ENCODE results near the gene TBC1D9. TPM values are rescaled to one million over a fixed set of nuclear protein-coding genes. Genes with fewer than 3 reads are reported as not detected.

Gene TBC1D9
- total and polyA plus RNA-seq, 10 of the 15 experiments (the other 5 are each of a cell fraction or from before 2014, with no cell fraction given), result 0.87 to 14.9 (median 7.1) TPM

DNA sequence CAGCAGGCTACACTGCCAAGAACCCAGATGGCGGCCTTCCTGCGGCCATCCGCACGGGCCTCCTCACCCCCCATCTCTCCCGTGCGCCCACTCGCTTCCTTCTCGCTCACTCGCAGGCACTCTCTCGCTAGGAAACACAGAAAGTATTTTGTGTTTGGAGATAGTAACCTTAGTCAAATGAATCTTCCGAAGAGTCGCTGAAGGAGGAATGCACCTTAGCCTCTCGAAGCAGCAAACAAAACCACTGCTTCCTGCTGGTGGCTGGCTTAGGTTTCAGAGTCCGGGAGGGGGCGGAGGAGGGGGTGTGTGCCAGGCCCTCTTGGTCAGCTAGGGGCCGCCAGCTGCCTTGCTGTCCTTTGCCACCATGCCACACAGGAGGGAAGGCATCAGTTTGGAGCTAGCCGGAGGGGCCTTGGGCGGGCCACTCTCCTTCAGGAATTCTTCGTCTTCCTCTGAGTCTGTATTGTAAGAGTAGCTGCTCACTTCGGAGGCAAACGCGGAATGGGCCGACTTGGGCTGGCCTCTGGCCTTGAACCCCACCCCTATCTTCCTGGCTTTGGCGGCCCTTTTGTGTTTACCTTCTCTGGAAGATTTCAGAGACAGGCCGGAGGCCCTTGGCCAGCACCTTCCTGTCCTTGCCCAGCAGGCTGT, 114.3 kb downstream of the TBC1D9 start:
- Histone ChIP-seq H3K36me3 (ENCODE audit: control insufficient read depth in 2 of 2, insufficient read depth in 2 of 2, low read length in 1 of 2) (no peaks in the 10 kb centered on the region; a peak in 2 of 4 replicates), H4K20me1 (ENCODE audit: control insufficient read depth, insufficient read depth) (no peaks in the 10 kb centered on the region), H3K9ac (ENCODE audit: control insufficient read depth, insufficient read depth, low read length) (no peak overlapping the region), H3K4me2 (ENCODE audit: control insufficient read depth, insufficient read depth) (no peak overlapping the region), H3K9me3 (replicated peaks; ENCODE audit: control insufficient read depth, insufficient read depth, low read length) (no peaks in the 10 kb centered on the region), H3K27me3 (replicated peaks in 1 of 2; ENCODE audit: control insufficient read depth in 2 of 2, insufficient read depth in 2 of 2, low read length in 1 of 2) (no peaks in the 10 kb centered on the region), H3K27ac (ENCODE audit: control insufficient read depth, insufficient read depth) (no peak overlapping the region), H3K79me2 (ENCODE audit: control insufficient read depth, insufficient read depth, low read length) (no peaks in the 10 kb centered on the region), H3K4me1 (ENCODE audit: control insufficient read depth, insufficient read depth, low read length) (no peaks in the 10 kb centered on the region), H2AFZ (ENCODE audit: control insufficient read depth, low read depth, low read length) (no peak overlapping the region), H3K4me3 (no peak overlapping the region)
- no peak for FAIRE-seq
- in situ Hi-C loops (cut with MboI) (no loop called here), intact Hi-C loops (cut with micrococcal nuclease; ENCODE audit: unreplicated experiment) (no loop called here)
- no peak for DNase-seq (ENCODE audit: low read depth, low spot score)
- RAD21 ChIA-PET (ENCODE audit: unreplicated experiment), result no interaction called here
- CTCF ChIA-PET, result no interaction called here
- TF ChIP-seq HDGF (IDR thresholded peaks at IDR 0.05) (no peak), BMI1 (IDR thresholded peaks at IDR 0.05; ENCODE audit: borderline replicate concordance) (no peak), EZH2 (IDR thresholded peaks at IDR 0.05; ENCODE audit: borderline replicate concordance, control insufficient read depth, low read depth, low read length) (no peak), CHD4 (IDR thresholded peaks at IDR 0.05) (no peak), NR2C2 (IDR thresholded peaks at IDR 0.05; ENCODE audit: borderline replicate concordance, control insufficient read depth, insufficient read length, low read depth) (no peak), PML (IDR thresholded peaks at IDR 0.05; ENCODE audit: low read length) (no peak), SRF (IDR thresholded peaks at IDR 0.05; ENCODE audit: low read depth in 2 of 2, low read length in 2 of 2) (no peak)
- SMC1A ChIA-PET (ENCODE audit: uncharacterized antibody, unreplicated experiment), result interaction anchor here (0.9 to 1.1 kb wide), 2 partner anchors 9 to 209 kb away, joined by 3 read pairs; no protein-coding TSS in a partner anchor
- ATAC-seq, result no peak
- no TSS peak for BruUV-seq (replicated peaks)
- POLR2A ChIA-PET, result no interaction called here
- 48% methylated on average over 25 of the region's 25 CpGs for WGBS (ENCODE audit: insufficient coverage, insufficient replicate concordance, low lambda C conversion rate, missing lambda C conversion rate)

DNA sequence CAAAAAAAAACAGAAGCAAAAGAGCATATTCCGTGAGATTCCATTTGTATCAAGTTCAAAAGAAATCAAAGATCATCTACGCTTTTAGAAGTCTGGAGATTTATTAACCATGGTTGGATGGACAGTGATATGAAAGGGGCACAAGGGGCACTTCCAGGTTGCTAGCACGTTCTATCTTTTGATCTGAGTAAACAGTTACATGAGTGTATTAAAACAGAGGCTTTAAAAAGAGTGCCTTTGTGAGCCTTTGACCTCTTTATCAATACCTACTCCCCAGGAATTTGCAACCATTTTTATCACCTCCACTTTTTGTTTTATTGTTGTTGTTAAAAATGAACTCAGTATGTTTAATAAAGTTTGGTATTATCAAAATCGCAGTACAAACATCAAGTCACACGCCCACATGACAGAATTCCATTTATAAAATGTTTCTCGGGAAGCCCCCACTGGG, 115.1 kb downstream of the TBC1D9 start:
- H3K4me1 ChIP-seq (ENCODE audit: control insufficient read depth, insufficient read depth, low read length), result no peaks in the 10 kb centered on the region
- ATAC-seq, result no peak
- POLR2A ChIA-PET, result interaction anchor here (0.8 kb wide), 1 partner anchor 70 kb away, joined by 5 read pairs; no protein-coding TSS in a partner anchor
- no TSS peak for BruUV-seq (replicated peaks)
- no peak for FAIRE-seq
- no peaks in the 10 kb centered on the region for H3K27me3 ChIP-seq (replicated peaks in 1 of 2; ENCODE audit: control insufficient read depth in 2 of 2, insufficient read depth in 2 of 2, low read length in 1 of 2)
- H3K9ac ChIP-seq (ENCODE audit: control insufficient read depth, insufficient read depth, low read length), result no peak overlapping the region
- H3K4me3 ChIP-seq, result no peak overlapping the region
- H2AFZ ChIP-seq (ENCODE audit: control insufficient read depth, low read depth, low read length), result no peak overlapping the region
- SMC1A ChIA-PET (ENCODE audit: uncharacterized antibody, unreplicated experiment), result no interaction called here
- intact Hi-C loops (cut with micrococcal nuclease; ENCODE audit: unreplicated experiment), result no loop called here
- in situ Hi-C loops (cut with MboI), result no loop called here
- no peaks in the 10 kb centered on the region for H3K79me2 ChIP-seq (ENCODE audit: control insufficient read depth, insufficient read depth, low read length)
- RAD21 ChIA-PET (ENCODE audit: unreplicated experiment), result no interaction called here
- no peak overlapping the region for H3K27ac ChIP-seq (ENCODE audit: control insufficient read depth, insufficient read depth)
- WGBS (ENCODE audit: insufficient coverage, insufficient replicate concordance, low lambda C conversion rate, missing lambda C conversion rate), result 44% methylated on average over 6 of the region's 6 CpGs
- H3K9me3 ChIP-seq (replicated peaks; ENCODE audit: control insufficient read depth, insufficient read depth, low read length), result no peaks in the 10 kb centered on the region
- CTCF ChIA-PET, result no interaction called here
- DNase-seq (ENCODE audit: low read depth, low spot score), result no peak
- no peaks in the 10 kb centered on the region for H4K20me1 ChIP-seq (ENCODE audit: control insufficient read depth, insufficient read depth)
- no peaks in the 10 kb centered on the region; a peak in 2 of 4 replicates for H3K36me3 ChIP-seq (ENCODE audit: control insufficient read depth in 2 of 2, insufficient read depth in 2 of 2, low read length in 1 of 2)
- no peak overlapping the region for H3K4me2 ChIP-seq (ENCODE audit: control insufficient read depth, insufficient read depth)
- TF ChIP-seq PAX8 (IDR thresholded peaks at IDR 0.05), result no peak
- TF ChIP-seq, protein P1, sequence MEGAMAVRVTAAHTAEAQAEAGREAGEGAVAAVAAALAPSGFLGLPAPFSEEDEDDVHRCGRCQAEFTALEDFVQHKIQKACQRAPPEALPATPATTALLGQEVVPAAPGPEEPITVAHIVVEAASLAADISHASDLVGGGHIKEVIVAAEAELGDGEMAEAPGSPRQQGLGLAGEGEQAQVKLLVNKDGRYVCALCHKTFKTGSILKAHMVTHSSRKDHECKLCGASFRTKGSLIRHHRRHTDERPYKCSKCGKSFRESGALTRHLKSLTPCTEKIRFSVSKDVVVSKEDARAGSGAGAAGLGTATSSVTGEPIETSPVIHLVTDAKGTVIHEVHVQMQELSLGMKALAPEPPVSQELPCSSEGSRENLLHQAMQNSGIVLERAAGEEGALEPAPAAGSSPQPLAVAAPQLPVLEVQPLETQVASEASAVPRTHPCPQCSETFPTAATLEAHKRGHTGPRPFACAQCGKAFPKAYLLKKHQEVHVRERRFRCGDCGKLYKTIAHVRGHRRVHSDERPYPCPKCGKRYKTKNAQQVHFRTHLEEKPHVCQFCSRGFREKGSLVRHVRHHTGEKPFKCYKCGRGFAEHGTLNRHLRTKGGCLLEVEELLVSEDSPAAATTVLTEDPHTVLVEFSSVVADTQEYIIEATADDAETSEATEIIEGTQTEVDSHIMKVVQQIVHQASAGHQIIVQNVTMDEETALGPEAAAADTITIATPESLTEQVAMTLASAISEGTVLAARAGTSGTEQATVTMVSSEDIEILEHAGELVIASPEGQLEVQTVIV (IDR thresholded peaks at IDR 0.05; ENCODE audit: borderline replicate concordance, partially characterized antibody), result no peak
- TF ChIP-seq TCF3 (IDR thresholded peaks at IDR 0.05; ENCODE audit: borderline replicate concordance, insufficient read depth, low read depth, low read length), result no peak
- no peak for TF ChIP-seq IKZF1 (conservative IDR thresholded peaks at IDR 0.05)
- TF ChIP-seq ZBED1 (IDR thresholded peaks at IDR 0.05; ENCODE audit: borderline replicate concordance), result no peak
- TF ChIP-seq IKZF2 (IDR thresholded peaks at IDR 0.05), result no peak
- TF ChIP-seq, protein P2, sequence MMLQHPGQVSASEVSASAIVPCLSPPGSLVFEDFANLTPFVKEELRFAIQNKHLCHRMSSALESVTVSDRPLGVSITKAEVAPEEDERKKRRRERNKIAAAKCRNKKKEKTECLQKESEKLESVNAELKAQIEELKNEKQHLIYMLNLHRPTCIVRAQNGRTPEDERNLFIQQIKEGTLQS (IDR thresholded peaks at IDR 0.05; ENCODE audit: borderline replicate concordance, extremely low read depth, low read depth, low read length), result no peak
- no peak for TF ChIP-seq RAD51 (IDR thresholded peaks at IDR 0.05)
- no peak for TF ChIP-seq CREB1 (IDR thresholded peaks at IDR 0.05; ENCODE audit: low read depth)
- TF ChIP-seq HCFC1 (IDR thresholded peaks at IDR 0.05; ENCODE audit: low read length), result no peak
